Gastroesophageal sphincter (tissue), 3 donors: Measurements from ENCODE around the gene ATXN7L3.

Experiments used
- POLR2A ChIP-seq, 2 donors: fragments of 450-650 bp; IDR thresholded peaks; one replicate each; pipeline ENCODE4 v1.6.1; 2017; ENCODE audit warnings: antibody characterized with exemption in 2 of 2, mild to moderate bottlenecking in 2 of 2, moderate library complexity in 1 of 2
- TF ChIP-seq, protein P1 (sequence below), 4 experiments: fragments of 200-600 bp in 2 of 4; fragments of 450-650 bp in 2 of 4; sonication (generic) in 1 of 4; IDR thresholded peaks; one replicate each; pipeline ENCODE4 v1.5.1; 2017 to 2019; ENCODE audit warnings: antibody characterized with exemption in 4 of 4, mild to moderate bottlenecking in 2 of 4, moderate library complexity in 2 of 4

DNA sequence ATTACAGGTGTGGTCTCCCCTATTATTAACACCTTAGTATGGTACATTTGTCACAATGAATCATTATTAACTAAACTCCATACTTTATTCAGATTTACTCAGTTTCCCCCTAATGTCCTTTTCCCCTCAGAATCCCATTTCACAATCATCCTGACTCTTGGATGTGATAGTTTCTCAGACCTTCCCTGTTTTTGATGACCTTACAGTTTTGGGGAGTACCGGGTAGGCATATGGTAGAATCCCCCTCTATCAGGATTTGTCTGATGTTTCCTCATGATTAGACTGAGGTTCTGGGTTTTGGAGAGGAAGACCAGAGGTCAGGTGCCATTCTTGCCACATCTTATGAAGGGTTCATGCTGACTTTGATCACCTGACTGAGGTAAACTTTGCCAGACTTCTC, 35.2 kb downstream of the ATXN7L3 start:
- TF ChIP-seq, protein P1, sequence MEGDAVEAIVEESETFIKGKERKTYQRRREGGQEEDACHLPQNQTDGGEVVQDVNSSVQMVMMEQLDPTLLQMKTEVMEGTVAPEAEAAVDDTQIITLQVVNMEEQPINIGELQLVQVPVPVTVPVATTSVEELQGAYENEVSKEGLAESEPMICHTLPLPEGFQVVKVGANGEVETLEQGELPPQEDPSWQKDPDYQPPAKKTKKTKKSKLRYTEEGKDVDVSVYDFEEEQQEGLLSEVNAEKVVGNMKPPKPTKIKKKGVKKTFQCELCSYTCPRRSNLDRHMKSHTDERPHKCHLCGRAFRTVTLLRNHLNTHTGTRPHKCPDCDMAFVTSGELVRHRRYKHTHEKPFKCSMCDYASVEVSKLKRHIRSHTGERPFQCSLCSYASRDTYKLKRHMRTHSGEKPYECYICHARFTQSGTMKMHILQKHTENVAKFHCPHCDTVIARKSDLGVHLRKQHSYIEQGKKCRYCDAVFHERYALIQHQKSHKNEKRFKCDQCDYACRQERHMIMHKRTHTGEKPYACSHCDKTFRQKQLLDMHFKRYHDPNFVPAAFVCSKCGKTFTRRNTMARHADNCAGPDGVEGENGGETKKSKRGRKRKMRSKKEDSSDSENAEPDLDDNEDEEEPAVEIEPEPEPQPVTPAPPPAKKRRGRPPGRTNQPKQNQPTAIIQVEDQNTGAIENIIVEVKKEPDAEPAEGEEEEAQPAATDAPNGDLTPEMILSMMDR (IDR thresholded peaks at IDR 0.05) = no peak
- TF ChIP-seq POLR2A (IDR thresholded peaks at IDR 0.05) = no peak
